Right lobe of liver (tissue), 6 donors: ENCODE measurements around the gene RAD51C. TPM values are rescaled to one million over a fixed set of nuclear protein-coding genes. Genes with fewer than 3 reads are reported as not detected.
"Not testable (repeated sequence)": the region's sequence is repeated elsewhere in the genome, so short reads cannot be mapped to it uniquely, and the experiment has no call there.

Source experiments
- ATAC-seq, 4 donors: fragments of 200-7000 bp; cut with Tn5 transposase; one replicate each; pipeline ENCODE4 v1.9.1; 2020; ENCODE audit warnings: mild to moderate bottlenecking in 4 of 4, moderate library complexity in 4 of 4
- DNase-seq, 3 donors: peaks; one replicate each; pipeline ENCODE4 v3.0.0-alpha.2; 2020
- H3K27ac ChIP-seq, 3 donors: fragments of 200-600 bp; one replicate each; pipeline ENCODE4 v1.8.0; 2022
- H3K27me3 ChIP-seq, 2 donors: fragments of 200-600 bp; one replicate each; pipeline ENCODE4 v1.8.0; 2022
- H3K36me3 ChIP-seq, 4 donors: fragments of 200-600 bp; sonication (generic) in 1 of 4; one replicate each; pipeline versions ENCODE4 v1.5.1 to v1.8.0; 2017 to 2022; ENCODE audit warnings: control low read depth in 1 of 4
- H3K4me1 ChIP-seq, 4 donors: fragments of 200-600 bp; sonication (generic) in 1 of 4; one replicate each; pipeline versions ENCODE4 v1.5.1 to v1.8.0; 2017 to 2022; ENCODE audit warnings: control low read depth in 1 of 4
- H3K4me3 ChIP-seq, 3 donors: fragments of 200-600 bp; one replicate each; pipeline ENCODE4 v1.8.0; 2022
- H3K9me3 ChIP-seq, 4 donors: fragments of 200-600 bp; sonication (generic) in 1 of 4; one replicate each; pipeline versions ENCODE4 v1.5.1 to v1.8.0; 2017 to 2022; ENCODE audit warnings: control low read depth in 1 of 4
- CTCF ChIP-seq, 4 donors: fragments of 200-600 bp in 3 of 4; fragments of 450-650 bp in 1 of 4; IDR thresholded peaks; one replicate each; pipeline versions ENCODE4 v1.5.1 to v1.8.0; 2016 to 2022; ENCODE audit warnings: antibody characterized with exemption in 4 of 4, mild to moderate bottlenecking in 2 of 4
- POLR2A ChIP-seq: fragments of 450-650 bp; IDR thresholded peaks from one replicate; pipeline ENCODE4 v1.6.1; 2017; ENCODE audit warnings: antibody characterized with exemption, mild to moderate bottlenecking
- WGBS: methylation state at CpG from one replicate; pipeline ENCODE4 v1.1.6; 2018; ENCODE audit warnings: low coverage, low lambda C conversion rate; ENCODE audit not compliant: insufficient coverage; ENCODE audit errors: missing lambda C conversion rate; 5-methylcytosine and 5-hydroxymethylcytosine counted together
- intact Hi-C, 2 donors: fragments of 100-400 bp; cut with DNase I; formaldehyde crosslinking; loops; one replicate each; pipeline versions ENCODE4 v1.11.2 to v1.14.1; 2022
- total RNA-seq, 6 experiments: library from RNA; depleted of rRNA in 2 of 6; stranded (reverse); fragments of >200 nt in 2 of 6; fragmentation: NEBNext Ultra II Directional in 3 of 6; extraction: Animal tissue kit (Norgen Biotek cat#: 25700) in 3 of 6; gene quantifications; one replicate each; pipeline versions ENCODE4 v1.1.0 to v1.2.4, GENCODE V29; 2016 to 2023
- donor health status: DM: no; HTN: yes; CAD: no.
- donor health status: DM: no; HTN: no; CAD: no.
- donor health status: DM: no; HTN: no; CAD: no.
- donor health status: DM: no; HTN: yes; CAD: no.
- donor health status: DM: no; HTN: yes; CAD: no.

The RAD51C gene
- total RNA-seq, 6 experiments from 2014 or later = 6.5 to 22.2 (median 7.9) TPM

- WGBS = 64% methylated on average over 6 of the region's 6 CpGs
- no peaks in the 10 kb centered on the region for H3K36me3 ChIP-seq
- H3K9me3 ChIP-seq = no peaks in the 10 kb centered on the region
- no peak overlapping the region for H3K27ac ChIP-seq
- H3K27me3 ChIP-seq = no peaks in the 10 kb centered on the region
- H3K4me1 ChIP-seq = no peaks in the 10 kb centered on the region
- intact Hi-C loops = no loop called here
- ATAC-seq (no peak), DNase-seq (no peak)
- H3K4me3 ChIP-seq = no peak overlapping the region
- TF ChIP-seq CTCF (IDR thresholded peaks at IDR 0.05) (no peak), POLR2A (no peak)
Observed at GRCh38 chr17:58669853-58670252, 22.5 kb upstream of the RAD51C start.

GRCh38 chr17:58671969-58672368, 20.4 kb upstream of the RAD51C start:
- ATAC-seq (no peak), DNase-seq (no peak)
- WGBS = 70% methylated on average over 2 of the region's 3 CpGs
- no peak overlapping the region for H3K27ac ChIP-seq
- H3K36me3 ChIP-seq = no peaks in the 10 kb centered on the region
- H3K4me1 ChIP-seq = no peaks in the 10 kb centered on the region
- H3K27me3 ChIP-seq = no peaks in the 10 kb centered on the region
- no peak for TF ChIP-seq POLR2A
- TF ChIP-seq CTCF (IDR thresholded peaks at IDR 0.05) = no peak
- intact Hi-C loops = no loop called here
- no peaks in the 10 kb centered on the region for H3K9me3 ChIP-seq
- H3K4me3 ChIP-seq = no peak overlapping the region

DNA sequence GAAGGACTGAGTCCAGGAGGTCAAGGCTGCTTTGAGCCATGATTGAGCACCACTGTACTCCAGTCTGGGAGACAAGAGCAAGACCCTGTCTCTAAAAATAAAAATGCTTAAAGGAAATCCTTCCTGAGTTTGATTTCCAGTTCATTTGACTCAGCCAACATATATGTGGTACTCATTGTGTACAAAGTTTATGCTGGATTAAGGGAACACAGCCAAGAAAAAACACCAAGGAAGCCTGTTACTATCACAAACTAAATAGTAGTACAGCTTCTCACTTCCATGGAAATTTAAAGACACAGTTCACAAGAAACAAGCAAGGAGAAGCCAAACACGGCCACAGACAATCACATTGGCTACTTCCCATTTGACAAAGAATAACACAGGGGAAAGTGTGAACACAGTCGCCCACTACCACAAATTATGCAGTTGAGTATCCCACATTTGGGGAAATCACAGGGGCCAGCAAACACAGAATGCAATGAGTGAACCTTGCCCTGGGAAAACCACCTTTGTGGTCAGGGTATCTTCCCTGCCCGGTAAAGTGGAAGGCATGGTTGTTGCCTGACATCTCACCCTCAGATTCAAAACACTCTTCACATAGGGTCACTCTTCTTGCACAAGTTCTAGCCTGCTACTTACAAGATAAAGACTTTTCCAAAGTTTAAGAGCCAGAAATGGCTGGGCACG, 15.1 kb upstream of the RAD51C start:
- DNase-seq = no peak
- Histone ChIP-seq H3K4me1 (no peaks in the 10 kb centered on the region), H3K9me3 (no peaks in the 10 kb centered on the region), H3K36me3 (no peaks in the 10 kb centered on the region), H3K4me3 (no peak overlapping the region), H3K27ac (no peak overlapping the region), H3K27me3 (no peaks in the 10 kb centered on the region)
- TF ChIP-seq POLR2A (no peak), CTCF (IDR thresholded peaks at IDR 0.05) (no peak)
- WGBS = 52% methylated on average over 3 of the region's 4 CpGs
- intact Hi-C loops = no loop called here
- ATAC-seq = peak in 3 of 4 donors; percentile 25 to 40 (median 33)

GRCh38 chr17:58678287-58678686, 14.1 kb upstream of the RAD51C start:
- H3K27ac ChIP-seq, ATAC-seq, H3K9me3 ChIP-seq, intact Hi-C loops, DNase-seq, H3K4me1 ChIP-seq, H3K27me3 ChIP-seq, H3K4me3 ChIP-seq, H3K36me3 ChIP-seq: not testable (repeated sequence)
- WGBS = 78% methylated on average over 5 of the region's 5 CpGs

- DNase-seq (no peak), ATAC-seq (no peak)
- intact Hi-C loops = no loop called here
- TF ChIP-seq CTCF (IDR thresholded peaks at IDR 0.05) (no peak), POLR2A (no peak)
- Histone ChIP-seq H3K9me3 (no peaks in the 10 kb centered on the region), H3K27me3 (no peaks in the 10 kb centered on the region), H3K4me3 (no peak overlapping the region), H3K27ac (no peak overlapping the region), H3K4me1 (no peaks in the 10 kb centered on the region), H3K36me3 (no peaks in the 10 kb centered on the region)
- WGBS = 55% methylated on average over 12 of the region's 12 CpGs
Observed at GRCh38 chr17:58679263-58680037, 13.0 kb upstream of the RAD51C start.
